Panc1 (cell line): Measurements from ENCODE around the gene SUGCT. TPM values are rescaled to one million over a fixed set of nuclear protein-coding genes. Genes with fewer than 3 reads are reported as not detected.

ENCODE experiments used
- ATAC-seq: fragments of 200-7000 bp; cut with Tn5 transposase; 2 replicates; pipeline ENCODE4 v1.9.1; 2020; ENCODE audit warnings: mild to moderate bottlenecking, moderate library complexity
- BruUV-seq: library from RNA; stranded (reverse); fragments of 400-500 nt; replicated peaks from 2 replicates; lab custom pipeline; 2021; lab: Mats Ljungman, UMichigan
- CTCF ChIA-PET: fragments of 300-600 bp; sonication (Branson Sonifier 250); formaldehyde crosslinking; loops from one replicate; lab custom pipeline; 2022; ENCODE audit warnings: antibody characterized with exemption; lab: Charles Lee
- POLR2A ChIA-PET: fragments of 300-600 bp; sonication (Branson Sonifier 250); formaldehyde crosslinking; loops from one replicate; lab custom pipeline; 2022; ENCODE audit warnings: antibody characterized with exemption; lab: Charles Lee
- DNase-seq: peaks from one replicate; pipeline ENCODE4 v3.0.0-alpha.2; 2010; ENCODE audit warnings: low read depth, low spot score
- H3K27ac ChIP-seq: 2 replicates; pipeline ENCODE4 v1.5.1; 2011; ENCODE audit warnings: mild to moderate bottlenecking, low read length, inconsistent platforms
- H3K27me3 ChIP-seq: fragments of 200-500 bp; sonication (Bioruptor generic); 2 replicates; pipeline ENCODE4 v1.6.0; 2014; ENCODE audit warnings: low read length, inconsistent platforms; ENCODE audit not compliant: control insufficient read depth, insufficient read depth
- H3K36me3 ChIP-seq: fragments of 200-500 bp; sonication (Bioruptor generic); 2 replicates; pipeline ENCODE4 v1.5.1; 2014; ENCODE audit warnings: inconsistent platforms, mild to moderate bottlenecking, low read length, moderate library complexity; ENCODE audit not compliant: control insufficient read depth, insufficient read depth
- H3K4me1 ChIP-seq: 2 replicates; pipeline ENCODE4 v1.5.1; 2011; ENCODE audit warnings: inconsistent platforms, mild to moderate bottlenecking, low read length, moderate library complexity; ENCODE audit not compliant: control insufficient read depth, insufficient read depth
- H3K4me3 ChIP-seq, 2 experiments: 2 replicates each; pipeline ENCODE4 v1.5.1; 2011 to 2012; ENCODE audit warnings: low read depth in 2 of 2, low read length in 2 of 2, mild to moderate bottlenecking in 2 of 2, inconsistent platforms in 1 of 2, moderate library complexity in 1 of 2
- H3K9me3 ChIP-seq: fragments of 200-500 bp; sonication (Bioruptor generic); 2 replicates; pipeline ENCODE4 v1.5.1; 2014; ENCODE audit warnings: low read depth, mild to moderate bottlenecking, inconsistent platforms, low read length, moderate library complexity; ENCODE audit not compliant: control insufficient read depth, insufficient read depth
- POLR2AphosphoS5 ChIP-seq: IDR thresholded peaks from 2 replicates; pipeline ENCODE4 v1.6.1; 2012; ENCODE audit warnings: mild to moderate bottlenecking, low read depth, low read length, moderate library complexity
- REST ChIP-seq, 2 experiments: IDR thresholded peaks; 2 replicates each; pipeline ENCODE4 v1.6.1; 2011 to 2012; ENCODE audit warnings: low read depth in 2 of 2, control low read depth in 1 of 2, low read length in 1 of 2, mild to moderate bottlenecking in 1 of 2, moderate library complexity in 1 of 2; ENCODE audit not compliant: insufficient read depth in 1 of 2
- SIN3A ChIP-seq: IDR thresholded peaks from 2 replicates; pipeline ENCODE4 v1.6.1; 2012; ENCODE audit warnings: low read depth, mild to moderate bottlenecking, low read length, moderate library complexity, borderline replicate concordance; ENCODE audit not compliant: insufficient read depth
- TCF7L2 ChIP-seq: IDR thresholded peaks from 2 replicates; pipeline ENCODE4 v1.6.1; 2011; ENCODE audit warnings: mild to moderate bottlenecking, low read depth, low read length, inconsistent platforms
- in situ Hi-C: cut with HindIII; loops from 2 replicates; pipeline ENCODE4 v1.10.0; 2016; ENCODE audit warnings: low sequenced_read_pairs, low pct_unique_long_range_greater_than_20kb
- intact Hi-C: fragments of 100-400 bp; cut with micrococcal nuclease; formaldehyde crosslinking; loops from one replicate; pipeline ENCODE4 v1.10.0; 2022; ENCODE audit not compliant: unreplicated experiment
- total RNA-seq: library from RNA; stranded (reverse); gene quantifications from one replicate; pipeline ENCODE4 v1.2.1, GENCODE V29; 2021; ENCODE audit not compliant: unreplicated experiment
- TF ChIP-seq, protein P1 (sequence below): fragments of 450-650 bp; IDR thresholded peaks from 2 replicates; pipeline ENCODE4 v1.5.1; 2017; ENCODE audit warnings: mild to moderate bottlenecking

Gene SUGCT
- total RNA-seq, 1 experiment from 2014 or later, result 3.1 TPM

DNA sequence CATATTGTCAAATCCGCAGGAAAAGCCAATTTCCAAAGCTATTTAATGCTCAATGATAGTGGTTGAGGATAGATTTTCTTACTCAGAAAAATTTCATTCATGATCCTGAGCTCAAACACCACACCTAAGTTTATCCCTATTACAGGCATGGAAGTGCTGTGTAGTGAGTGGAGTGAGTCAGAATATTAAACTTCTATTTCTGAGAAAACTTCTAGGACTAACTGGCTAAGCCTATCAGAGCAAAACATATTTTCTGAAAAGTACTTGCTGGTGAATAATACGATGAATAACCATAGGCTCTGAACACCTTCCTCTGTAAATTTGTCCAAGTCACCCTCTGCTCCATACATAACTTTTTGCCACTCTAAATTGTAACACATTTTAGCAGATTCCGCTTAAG, 221.5 kb downstream of the SUGCT start:
- Histone ChIP-seq H3K36me3 (no peaks in the 10 kb centered on the region), H3K4me1 (no peaks in the 10 kb centered on the region), H3K27me3 (no peaks in the 10 kb centered on the region), H3K4me3 (no peak overlapping the region), H3K9me3 (no peaks in the 10 kb centered on the region), H3K27ac (no peak overlapping the region)
- ChIA-PET CTCF (no interaction called here), POLR2A (interaction anchor here (0.6 kb wide), 1 partner anchor 120 kb away, joined by 3 read pairs; no protein-coding TSS in a partner anchor)
- TF ChIP-seq, protein P1, sequence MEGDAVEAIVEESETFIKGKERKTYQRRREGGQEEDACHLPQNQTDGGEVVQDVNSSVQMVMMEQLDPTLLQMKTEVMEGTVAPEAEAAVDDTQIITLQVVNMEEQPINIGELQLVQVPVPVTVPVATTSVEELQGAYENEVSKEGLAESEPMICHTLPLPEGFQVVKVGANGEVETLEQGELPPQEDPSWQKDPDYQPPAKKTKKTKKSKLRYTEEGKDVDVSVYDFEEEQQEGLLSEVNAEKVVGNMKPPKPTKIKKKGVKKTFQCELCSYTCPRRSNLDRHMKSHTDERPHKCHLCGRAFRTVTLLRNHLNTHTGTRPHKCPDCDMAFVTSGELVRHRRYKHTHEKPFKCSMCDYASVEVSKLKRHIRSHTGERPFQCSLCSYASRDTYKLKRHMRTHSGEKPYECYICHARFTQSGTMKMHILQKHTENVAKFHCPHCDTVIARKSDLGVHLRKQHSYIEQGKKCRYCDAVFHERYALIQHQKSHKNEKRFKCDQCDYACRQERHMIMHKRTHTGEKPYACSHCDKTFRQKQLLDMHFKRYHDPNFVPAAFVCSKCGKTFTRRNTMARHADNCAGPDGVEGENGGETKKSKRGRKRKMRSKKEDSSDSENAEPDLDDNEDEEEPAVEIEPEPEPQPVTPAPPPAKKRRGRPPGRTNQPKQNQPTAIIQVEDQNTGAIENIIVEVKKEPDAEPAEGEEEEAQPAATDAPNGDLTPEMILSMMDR, result no peak
- no peak for TF ChIP-seq TCF7L2
- no peak for TF ChIP-seq SIN3A
- no peak for TF ChIP-seq REST (IDR thresholded peaks at IDR 0.05; ENCODE audit: insufficient read depth in 1 of 2, low read depth in 2 of 2, low read length in 1 of 2)
- no peak for TF ChIP-seq POLR2AphosphoS5
- DNase-seq, result no peak
- intact Hi-C loops, result no loop called here
- BruUV-seq, result no TSS peak
- in situ Hi-C loops, result no loop called here
- no peak for ATAC-seq

- TF ChIP-seq POLR2AphosphoS5 (no peak), TCF7L2 (no peak), REST (IDR thresholded peaks at IDR 0.05; ENCODE audit: insufficient read depth in 1 of 2, low read depth in 2 of 2, low read length in 1 of 2) (no peak), SIN3A (no peak)
- intact Hi-C loops (no loop called here), in situ Hi-C loops (no loop called here)
- no peak overlapping the region for H3K27ac ChIP-seq
- no peaks in the 10 kb centered on the region for H3K36me3 ChIP-seq
- no peaks in the 10 kb centered on the region for H3K9me3 ChIP-seq
- BruUV-seq, result no TSS peak
- ATAC-seq (no peak), DNase-seq (no peak)
- ChIA-PET POLR2A (no interaction called here), CTCF (no interaction called here)
- no peaks in the 10 kb centered on the region for H3K4me1 ChIP-seq
- H3K4me3 ChIP-seq, result no peak overlapping the region
- no peaks in the 10 kb centered on the region for H3K27me3 ChIP-seq
Measured at GRCh38 chr7:40356871-40357709, 222.3 kb downstream of the SUGCT start.
